Measurements from ENCODE around the gene FDX2. TPM values are rescaled to one million over a fixed set of nuclear protein-coding genes. Genes with fewer than 3 reads are reported as not detected.

FDX2 gene
- total and polyA plus RNA-seq, 2 donors (not counting 3 experiments of a cell fraction or from before 2014, with no cell fraction given), result 20.5 to 59.8 TPM

GRCh38 chr19:10328558-10329429 lies 13.0 kb upstream of the FDX2 start:
- Histone ChIP-seq H3K27ac (ENCODE audit: insufficient read depth, low read depth, low read length) (no peak overlapping the region), H2AFZ (ENCODE audit: low read depth, low read length) (no peak overlapping the region), H3K9ac (replicated peaks; ENCODE audit: extremely low read depth, insufficient read depth, low read length) (no peak overlapping the region), H3K36me3 (ENCODE audit: control insufficient read depth in 2 of 2, extremely low read depth in 1 of 2, insufficient read depth in 2 of 2, low read length in 2 of 2) (peaks cover 9 to 32% of the 10 kb centered on the region in 2 experiments), H3K27me3 (ENCODE audit: control insufficient read depth in 2 of 2, insufficient read depth in 2 of 2, low read length in 2 of 2) (no peaks in the 10 kb centered on the region), H3K9me3 (replicated peaks; ENCODE audit: control insufficient read depth, insufficient read depth, low read length) (no peaks in the 10 kb centered on the region), H3K4me3 (replicated peaks in 1 of 3; ENCODE audit: insufficient read depth in 1 of 3, low read depth in 1 of 3, low read length in 3 of 3) (no peak overlapping the region), H3K79me2 (ENCODE audit: control insufficient read depth, insufficient read depth, low read length) (peaks cover 26% of the 10 kb centered on the region), H3K4me2 (ENCODE audit: insufficient read depth, low read length) (no peak overlapping the region), H3K4me1 (ENCODE audit: control insufficient read depth, extremely low read depth, insufficient read depth, low read length) (peaks cover 7% of the 10 kb centered on the region), H3K9me1 (replicated peaks; ENCODE audit: control insufficient read depth, extremely low read depth, insufficient read depth, low read length) (no peaks in the 10 kb centered on the region), H4K20me1 (replicated peaks; ENCODE audit: control insufficient read depth, extremely low read depth, insufficient read depth, low read length) (no peaks in the 10 kb centered on the region)
- intact Hi-C loops (cut with micrococcal nuclease), result no loop called here
- POLR2A ChIA-PET, result no interaction called here
- dilution Hi-C loops (cut with MboI; ENCODE audit: extremely low pct_ligation_motif_present, low sequenced_read_pairs), result no loop called here
- DNase-seq (ENCODE audit: low read depth, low spot score) (no peak), FAIRE-seq (no peak)
- no TSS peak for BruUV-seq (replicated peaks)
- TF ChIP-seq CTCF (IDR thresholded peaks at IDR 0.05; ENCODE audit: extremely low read depth in 1 of 2, insufficient read depth in 1 of 2, low read depth in 1 of 2, low read length in 2 of 2) (no peak), MAX (IDR thresholded peaks at IDR 0.05; ENCODE audit: insufficient read depth, insufficient read length) (no peak), GATA2 (IDR thresholded peaks at IDR 0.05; ENCODE audit: insufficient read depth, insufficient read length, low read depth, low read length) (no peak), POLR2AphosphoS5 (IDR thresholded peaks at IDR 0.05; ENCODE audit: insufficient read depth, low read depth, low read length) (no peak), POLR2A (IDR thresholded peaks at IDR 0.05; ENCODE audit: low read depth, low read length) (no peak), JUN (IDR thresholded peaks at IDR 0.05; ENCODE audit: borderline replicate concordance, insufficient read depth, insufficient read length, low read depth) (no peak), MYC (IDR thresholded peaks at IDR 0.05; ENCODE audit: low read depth, low read length) (no peak), FOS (IDR thresholded peaks at IDR 0.05; ENCODE audit: borderline replicate concordance, insufficient read depth, low read length) (no peak), EZH2 (IDR thresholded peaks at IDR 0.05; ENCODE audit: borderline replicate concordance, low read depth, low read length, severe bottlenecking) (no peak)
- CTCF ChIA-PET, result interaction anchor here (1.5 kb wide), 1 partner anchor 59 kb away, joined by 3 read pairs; no protein-coding TSS in a partner anchor
